HL-60 (cell line): ENCODE data around the gene PRAMEF5.
"Not testable (repeated sequence)": the region's sequence is repeated elsewhere in the genome, so short reads cannot be mapped to it uniquely, and the experiment has no call there.

Source experiments
- GABPA ChIP-seq: IDR thresholded peaks from 2 replicates; pipeline ENCODE4 v1.6.1; 2012; ENCODE audit warnings: low read depth
- SPI1 ChIP-seq: IDR thresholded peaks from 2 replicates; pipeline ENCODE4 v1.6.1; 2012; ENCODE audit warnings: low read depth, mild to moderate bottlenecking, borderline replicate concordance
- TF ChIP-seq, protein P1 (sequence below): IDR thresholded peaks from one replicate; pipeline ENCODE4 v1.5.1; 2011; ENCODE audit warnings: low read length, control low read depth, inconsistent platforms; ENCODE audit not compliant: insufficient read depth
- TF ChIP-seq, protein P2 (sequence below): IDR thresholded peaks from 2 replicates; pipeline ENCODE4 v1.6.1; 2012; ENCODE audit warnings: low read depth; ENCODE audit not compliant: insufficient replicate concordance

DNA sequence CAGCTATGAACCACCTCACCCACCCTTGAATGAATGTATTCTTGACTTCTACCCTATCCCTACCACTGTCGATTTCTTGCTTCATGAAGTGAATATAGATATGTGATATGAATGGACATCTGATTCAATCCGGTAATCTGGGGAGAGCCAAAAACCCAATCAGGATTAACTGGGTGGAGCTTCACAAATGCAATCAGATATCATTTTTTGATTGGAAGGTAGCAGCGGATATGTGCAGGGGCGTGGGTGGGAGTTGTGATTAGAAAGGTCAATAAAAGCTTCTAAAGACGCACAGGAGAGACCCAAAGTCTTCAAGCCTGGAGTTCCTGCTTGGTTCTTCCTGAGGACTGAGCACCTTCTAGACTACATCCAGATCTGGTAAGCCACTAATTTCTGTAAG lies at the start of gene PRAMEF5:
- not testable (repeated sequence) for TF ChIP-seq GABPA, SPI1
- TF ChIP-seq, protein P1, sequence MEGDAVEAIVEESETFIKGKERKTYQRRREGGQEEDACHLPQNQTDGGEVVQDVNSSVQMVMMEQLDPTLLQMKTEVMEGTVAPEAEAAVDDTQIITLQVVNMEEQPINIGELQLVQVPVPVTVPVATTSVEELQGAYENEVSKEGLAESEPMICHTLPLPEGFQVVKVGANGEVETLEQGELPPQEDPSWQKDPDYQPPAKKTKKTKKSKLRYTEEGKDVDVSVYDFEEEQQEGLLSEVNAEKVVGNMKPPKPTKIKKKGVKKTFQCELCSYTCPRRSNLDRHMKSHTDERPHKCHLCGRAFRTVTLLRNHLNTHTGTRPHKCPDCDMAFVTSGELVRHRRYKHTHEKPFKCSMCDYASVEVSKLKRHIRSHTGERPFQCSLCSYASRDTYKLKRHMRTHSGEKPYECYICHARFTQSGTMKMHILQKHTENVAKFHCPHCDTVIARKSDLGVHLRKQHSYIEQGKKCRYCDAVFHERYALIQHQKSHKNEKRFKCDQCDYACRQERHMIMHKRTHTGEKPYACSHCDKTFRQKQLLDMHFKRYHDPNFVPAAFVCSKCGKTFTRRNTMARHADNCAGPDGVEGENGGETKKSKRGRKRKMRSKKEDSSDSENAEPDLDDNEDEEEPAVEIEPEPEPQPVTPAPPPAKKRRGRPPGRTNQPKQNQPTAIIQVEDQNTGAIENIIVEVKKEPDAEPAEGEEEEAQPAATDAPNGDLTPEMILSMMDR = not testable (repeated sequence)
- TF ChIP-seq, protein P2, sequence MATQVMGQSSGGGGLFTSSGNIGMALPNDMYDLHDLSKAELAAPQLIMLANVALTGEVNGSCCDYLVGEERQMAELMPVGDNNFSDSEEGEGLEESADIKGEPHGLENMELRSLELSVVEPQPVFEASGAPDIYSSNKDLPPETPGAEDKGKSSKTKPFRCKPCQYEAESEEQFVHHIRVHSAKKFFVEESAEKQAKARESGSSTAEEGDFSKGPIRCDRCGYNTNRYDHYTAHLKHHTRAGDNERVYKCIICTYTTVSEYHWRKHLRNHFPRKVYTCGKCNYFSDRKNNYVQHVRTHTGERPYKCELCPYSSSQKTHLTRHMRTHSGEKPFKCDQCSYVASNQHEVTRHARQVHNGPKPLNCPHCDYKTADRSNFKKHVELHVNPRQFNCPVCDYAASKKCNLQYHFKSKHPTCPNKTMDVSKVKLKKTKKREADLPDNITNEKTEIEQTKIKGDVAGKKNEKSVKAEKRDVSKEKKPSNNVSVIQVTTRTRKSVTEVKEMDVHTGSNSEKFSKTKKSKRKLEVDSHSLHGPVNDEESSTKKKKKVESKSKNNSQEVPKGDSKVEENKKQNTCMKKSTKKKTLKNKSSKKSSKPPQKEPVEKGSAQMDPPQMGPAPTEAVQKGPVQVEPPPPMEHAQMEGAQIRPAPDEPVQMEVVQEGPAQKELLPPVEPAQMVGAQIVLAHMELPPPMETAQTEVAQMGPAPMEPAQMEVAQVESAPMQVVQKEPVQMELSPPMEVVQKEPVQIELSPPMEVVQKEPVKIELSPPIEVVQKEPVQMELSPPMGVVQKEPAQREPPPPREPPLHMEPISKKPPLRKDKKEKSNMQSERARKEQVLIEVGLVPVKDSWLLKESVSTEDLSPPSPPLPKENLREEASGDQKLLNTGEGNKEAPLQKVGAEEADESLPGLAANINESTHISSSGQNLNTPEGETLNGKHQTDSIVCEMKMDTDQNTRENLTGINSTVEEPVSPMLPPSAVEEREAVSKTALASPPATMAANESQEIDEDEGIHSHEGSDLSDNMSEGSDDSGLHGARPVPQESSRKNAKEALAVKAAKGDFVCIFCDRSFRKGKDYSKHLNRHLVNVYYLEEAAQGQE = not testable (repeated sequence)
